HepG2 (cell line): ENCODE data around the gene ZNF574. TPM values are rescaled to one million over a fixed set of nuclear protein-coding genes. Genes with fewer than 3 reads are reported as not detected.
A peak's percentile ranks its signal among the peaks of the same experiment; 100 is the strongest.

Experiments
- ARNT2 ChIP-seq: sonication (generic); formaldehyde crosslinking; IDR thresholded peaks from 2 replicates; pipeline ENCODE4 v1.8.0; 2022; ENCODE audit warnings: mild to moderate bottlenecking, low read depth, missing genetic modification reagents, moderate library complexity
- ETV6 ChIP-seq: sonication (generic); formaldehyde crosslinking; conservative IDR thresholded peaks from 2 replicates; pipeline ENCODE4 v1.4.0; 2020; ENCODE audit warnings: missing genetic modification reagents
- HMG20A ChIP-seq: IDR thresholded peaks from 2 replicates; pipeline ENCODE4 v1.6.1; 2016; ENCODE audit warnings: borderline replicate concordance
- IKZF1 ChIP-seq: fragments of 450-650 bp; IDR thresholded peaks from 2 replicates; pipeline ENCODE4 v1.7.1; 2016
- ISX ChIP-seq: sonication (generic); formaldehyde crosslinking; conservative IDR thresholded peaks from 2 replicates; pipeline ENCODE4 v1.5.0; 2020; ENCODE audit warnings: missing genetic modification reagents
- POLR2AphosphoS2 ChIP-seq: IDR thresholded peaks from 2 replicates; pipeline ENCODE4 v1.6.1; 2011; ENCODE audit warnings: low read depth, low read length, improper control_type of control experiment
- RFX1 ChIP-seq: fragments of 450-650 bp; IDR thresholded peaks from 2 replicates; pipeline ENCODE4 v1.6.1; 2017
- TRIM24 ChIP-seq: sonication (generic); formaldehyde crosslinking; IDR thresholded peaks from 2 replicates; pipeline ENCODE4 v1.8.0; 2022; ENCODE audit warnings: mild to moderate bottlenecking, missing genetic modification reagents
- ZC3H4 ChIP-seq: sonication (generic); formaldehyde crosslinking; IDR thresholded peaks from 2 replicates; pipeline ENCODE4 v1.4.0; 2020; ENCODE audit warnings: missing genetic modification reagents, borderline replicate concordance
- ZNF296 ChIP-seq: sonication (generic); formaldehyde crosslinking; conservative IDR thresholded peaks from 2 replicates; pipeline ENCODE4 v1.5.0; 2020; ENCODE audit warnings: mild to moderate bottlenecking, missing genetic modification reagents
- ZNF3 ChIP-seq: IDR thresholded peaks from 2 replicates; pipeline ENCODE4 v1.7.0; 2017; ENCODE audit warnings: inconsistent platforms
- ZNF337 ChIP-seq: sonication (generic); formaldehyde crosslinking; IDR thresholded peaks from 2 replicates; pipeline ENCODE4 v1.5.1; 2020; ENCODE audit warnings: missing genetic modification reagents, low read depth, mild to moderate bottlenecking, borderline replicate concordance
- ZNF530 ChIP-seq: sonication (generic); formaldehyde crosslinking; IDR thresholded peaks from 2 replicates; pipeline ENCODE4 v1.5.0; 2020; ENCODE audit warnings: low read depth, mild to moderate bottlenecking, missing genetic modification reagents
- ZNF746 ChIP-seq: sonication (generic); formaldehyde crosslinking; IDR thresholded peaks from 2 replicates; pipeline ENCODE4 v1.8.0; 2022; ENCODE audit warnings: mild to moderate bottlenecking, missing genetic modification reagents
- ZNF768 ChIP-seq: sonication (generic); formaldehyde crosslinking; IDR thresholded peaks from 2 replicates; pipeline ENCODE4 v1.4.0; 2020; ENCODE audit warnings: missing genetic modification reagents
- ZNF782 ChIP-seq: sonication (generic); formaldehyde crosslinking; IDR thresholded peaks from 2 replicates; pipeline ENCODE4 v1.4.0; 2020; ENCODE audit warnings: missing genetic modification reagents, mild to moderate bottlenecking, borderline replicate concordance
- polyA plus RNA-seq, 8 experiments: library from polyadenylated mRNA; depleted of rRNA in 3 of 8; stranded (reverse) in 7 of 8; unstranded in 1 of 8; fragments of >200 nt; fragmentation: Illumina TruSeq in 4 of 8; extraction: Trizol in 4 of 8; gene quantifications; 2 replicates each; pipeline versions ENCODE4 v1.2.1 to v1.2.3, GENCODE V29; 2011 to 2016; ENCODE audit warnings: low read depth in 4 of 8, missing spikeins in 1 of 8, mixed read lengths in 1 of 8; ENCODE audit not compliant: insufficient read depth in 1 of 8
- total RNA-seq, 5 experiments: library from RNA; depleted of rRNA; stranded (reverse); fragments of >200 nt; fragmentation: Illumina TruSeq; extraction: Trizol; gene quantifications; 2 replicates each; pipeline ENCODE4 v1.2.3, GENCODE V29; 2016; ENCODE audit warnings: low read depth in 1 of 5
- TF ChIP-seq, protein P1 (sequence below): sonication (generic); formaldehyde crosslinking; IDR thresholded peaks from 2 replicates; pipeline ENCODE4 v1.4.0; 2020; ENCODE audit warnings: missing genetic modification reagents
- TF ChIP-seq, protein P2 (sequence below): sonication (generic); formaldehyde crosslinking; IDR thresholded peaks from 2 replicates; pipeline ENCODE4 v1.8.0; 2022; ENCODE audit warnings: low read depth, missing genetic modification reagents
- TF ChIP-seq, protein P3 (sequence below): sonication (generic); formaldehyde crosslinking; IDR thresholded peaks from 2 replicates; pipeline ENCODE4 v1.4.0; 2020; ENCODE audit warnings: mild to moderate bottlenecking, missing genetic modification reagents, borderline replicate concordance
- TF ChIP-seq, protein P4 (sequence below): IDR thresholded peaks from 2 replicates; pipeline ENCODE4 v1.6.1; 2012; ENCODE audit warnings: inconsistent platforms
- TF ChIP-seq, protein P5 (sequence below): sonication (generic); formaldehyde crosslinking; conservative IDR thresholded peaks from 2 replicates; pipeline ENCODE4 v1.4.0; 2020; ENCODE audit warnings: missing genetic modification reagents
- TF ChIP-seq, protein P6 (sequence below): sonication (generic); formaldehyde crosslinking; IDR thresholded peaks from 2 replicates; pipeline ENCODE4 v1.5.0; 2020; ENCODE audit warnings: missing genetic modification reagents
- TF ChIP-seq, protein P7 (sequence below): sonication (generic); formaldehyde crosslinking; IDR thresholded peaks from 2 replicates; pipeline ENCODE4 v1.5.0; 2020; ENCODE audit warnings: missing genetic modification reagents

Gene ZNF574
- total and polyA plus RNA-seq, 2 of the 13 experiments (the other 11 are each of a cell fraction or from before 2014, with no cell fraction given) = 7.7 to 7.9 TPM

DNA sequence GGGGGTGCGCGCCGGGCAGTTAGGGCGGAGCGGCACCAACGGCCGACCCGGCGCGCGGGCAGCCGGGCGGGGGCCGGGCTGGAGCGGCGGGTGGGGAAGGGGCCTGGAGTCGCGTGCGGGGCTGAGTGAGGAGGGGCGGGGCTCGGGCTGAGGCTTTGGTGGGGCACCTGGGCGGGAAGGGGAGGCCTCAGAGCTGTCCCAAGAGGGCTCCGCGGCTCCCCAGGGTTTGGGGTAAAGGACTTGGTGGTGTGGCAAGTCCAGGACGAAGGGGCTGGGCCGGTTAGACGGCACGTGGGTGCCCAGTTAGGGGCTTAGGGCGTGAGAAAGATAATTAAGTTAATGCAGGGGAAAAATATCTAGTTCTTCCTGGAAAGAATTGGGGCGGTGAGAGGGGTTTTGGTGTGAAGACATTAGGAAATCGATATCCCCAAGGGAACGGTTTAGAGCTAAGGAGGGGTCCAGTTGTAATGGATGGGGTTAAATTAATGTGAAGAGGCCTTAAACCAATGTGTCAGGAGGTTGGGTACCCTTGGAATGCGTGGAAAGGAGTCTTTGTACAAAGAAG, 496 bp downstream of the ZNF574 start (continued):
- TF ChIP-seq, protein P1, sequence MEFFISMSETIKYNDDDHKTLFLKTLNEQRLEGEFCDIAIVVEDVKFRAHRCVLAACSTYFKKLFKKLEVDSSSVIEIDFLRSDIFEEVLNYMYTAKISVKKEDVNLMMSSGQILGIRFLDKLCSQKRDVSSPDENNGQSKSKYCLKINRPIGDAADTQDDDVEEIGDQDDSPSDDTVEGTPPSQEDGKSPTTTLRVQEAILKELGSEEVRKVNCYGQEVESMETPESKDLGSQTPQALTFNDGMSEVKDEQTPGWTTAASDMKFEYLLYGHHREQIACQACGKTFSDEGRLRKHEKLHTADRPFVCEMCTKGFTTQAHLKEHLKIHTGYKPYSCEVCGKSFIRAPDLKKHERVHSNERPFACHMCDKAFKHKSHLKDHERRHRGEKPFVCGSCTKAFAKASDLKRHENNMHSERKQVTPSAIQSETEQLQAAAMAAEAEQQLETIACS (CRISPR knock-in tag) = no peak
- TF ChIP-seq ZNF746 (CRISPR knock-in tag) = no peak
- TF ChIP-seq, protein P2, sequence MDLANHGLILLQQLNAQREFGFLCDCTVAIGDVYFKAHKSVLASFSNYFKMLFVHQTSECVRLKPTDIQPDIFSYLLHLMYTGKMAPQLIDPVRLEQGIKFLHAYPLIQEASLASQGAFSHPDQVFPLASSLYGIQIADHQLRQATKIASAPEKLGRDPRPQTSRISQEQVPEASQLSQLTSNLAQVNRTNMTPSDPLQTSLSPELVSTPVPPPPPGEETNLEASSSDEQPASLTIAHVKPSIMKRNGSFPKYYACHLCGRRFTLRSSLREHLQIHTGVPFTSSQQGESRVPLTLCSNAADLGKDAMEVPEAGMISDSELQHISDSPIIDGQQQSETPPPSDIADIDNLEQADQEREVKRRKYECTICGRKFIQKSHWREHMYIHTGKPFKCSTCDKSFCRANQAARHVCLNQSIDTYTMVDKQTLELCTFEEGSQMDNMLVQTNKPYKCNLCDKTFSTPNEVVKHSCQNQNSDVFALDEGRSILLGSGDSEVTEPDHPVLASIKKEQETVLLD (CRISPR knock-in tag) = peak; percentile 48; the same call in 1 of the 2 replicates
- no peak for TF ChIP-seq ZNF3 (CRISPR knock-in tag)
- TF ChIP-seq ZNF768 (CRISPR knock-in tag) = no peak
- TF ChIP-seq, protein P3, sequence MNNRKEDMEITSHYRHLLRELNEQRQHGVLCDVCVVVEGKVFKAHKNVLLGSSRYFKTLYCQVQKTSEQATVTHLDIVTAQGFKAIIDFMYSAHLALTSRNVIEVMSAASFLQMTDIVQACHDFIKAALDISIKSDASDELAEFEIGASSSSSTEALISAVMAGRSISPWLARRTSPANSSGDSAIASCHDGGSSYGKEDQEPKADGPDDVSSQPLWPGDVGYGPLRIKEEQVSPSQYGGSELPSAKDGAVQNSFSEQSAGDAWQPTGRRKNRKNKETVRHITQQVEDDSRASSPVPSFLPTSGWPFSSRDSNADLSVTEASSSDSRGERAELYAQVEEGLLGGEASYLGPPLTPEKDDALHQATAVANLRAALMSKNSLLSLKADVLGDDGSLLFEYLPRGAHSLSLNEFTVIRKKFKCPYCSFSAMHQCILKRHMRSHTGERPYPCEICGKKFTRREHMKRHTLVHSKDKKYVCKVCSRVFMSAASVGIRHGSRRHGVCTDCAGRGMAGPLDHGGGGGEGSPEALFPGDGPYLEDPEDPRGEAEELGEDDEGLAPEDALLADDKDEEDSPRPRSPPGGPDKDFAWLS = no peak
- TF ChIP-seq IKZF1 = no peak
- TF ChIP-seq, protein P4, sequence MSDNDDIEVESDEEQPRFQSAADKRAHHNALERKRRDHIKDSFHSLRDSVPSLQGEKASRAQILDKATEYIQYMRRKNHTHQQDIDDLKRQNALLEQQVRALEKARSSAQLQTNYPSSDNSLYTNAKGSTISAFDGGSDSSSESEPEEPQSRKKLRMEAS = peak; percentile 53; the same call in 1 of the 2 replicates
- TF ChIP-seq TRIM24 (CRISPR knock-in tag) = no peak
- TF ChIP-seq ISX (CRISPR knock-in tag) = no peak
- no peak for TF ChIP-seq ETV6 (CRISPR knock-in tag)
- no peak for TF ChIP-seq ZC3H4 (CRISPR knock-in tag)
- no peak for TF ChIP-seq POLR2AphosphoS2
- TF ChIP-seq, protein P5, sequence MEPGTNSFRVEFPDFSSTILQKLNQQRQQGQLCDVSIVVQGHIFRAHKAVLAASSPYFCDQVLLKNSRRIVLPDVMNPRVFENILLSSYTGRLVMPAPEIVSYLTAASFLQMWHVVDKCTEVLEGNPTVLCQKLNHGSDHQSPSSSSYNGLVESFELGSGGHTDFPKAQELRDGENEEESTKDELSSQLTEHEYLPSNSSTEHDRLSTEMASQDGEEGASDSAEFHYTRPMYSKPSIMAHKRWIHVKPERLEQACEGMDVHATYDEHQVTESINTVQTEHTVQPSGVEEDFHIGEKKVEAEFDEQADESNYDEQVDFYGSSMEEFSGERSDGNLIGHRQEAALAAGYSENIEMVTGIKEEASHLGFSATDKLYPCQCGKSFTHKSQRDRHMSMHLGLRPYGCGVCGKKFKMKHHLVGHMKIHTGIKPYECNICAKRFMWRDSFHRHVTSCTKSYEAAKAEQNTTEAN (CRISPR knock-in tag) = no peak
- TF ChIP-seq HMG20A (CRISPR knock-in tag) = no peak
- no peak for TF ChIP-seq ZNF296 (CRISPR knock-in tag)
- TF ChIP-seq RFX1 = no peak
- TF ChIP-seq, protein P6, sequence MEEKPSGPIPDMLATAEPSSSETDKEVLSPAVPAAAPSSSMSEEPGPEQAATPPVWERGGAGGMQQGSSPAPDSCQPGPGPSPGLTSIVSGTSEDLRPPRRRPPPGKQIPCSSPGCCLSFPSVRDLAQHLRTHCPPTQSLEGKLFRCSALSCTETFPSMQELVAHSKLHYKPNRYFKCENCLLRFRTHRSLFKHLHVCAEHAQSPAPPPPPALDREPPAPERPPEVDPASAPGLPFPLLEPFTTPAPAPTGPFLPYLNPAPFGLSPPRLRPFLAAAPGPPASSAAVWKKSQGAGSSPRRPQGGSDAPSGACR = 0 out of 2 replicates have a peak, but pooled peaks have one; percentile 9
- TF ChIP-seq ZNF337 (CRISPR knock-in tag) = no peak
- no peak for TF ChIP-seq ZNF782 (CRISPR knock-in tag)
- TF ChIP-seq, protein P7, sequence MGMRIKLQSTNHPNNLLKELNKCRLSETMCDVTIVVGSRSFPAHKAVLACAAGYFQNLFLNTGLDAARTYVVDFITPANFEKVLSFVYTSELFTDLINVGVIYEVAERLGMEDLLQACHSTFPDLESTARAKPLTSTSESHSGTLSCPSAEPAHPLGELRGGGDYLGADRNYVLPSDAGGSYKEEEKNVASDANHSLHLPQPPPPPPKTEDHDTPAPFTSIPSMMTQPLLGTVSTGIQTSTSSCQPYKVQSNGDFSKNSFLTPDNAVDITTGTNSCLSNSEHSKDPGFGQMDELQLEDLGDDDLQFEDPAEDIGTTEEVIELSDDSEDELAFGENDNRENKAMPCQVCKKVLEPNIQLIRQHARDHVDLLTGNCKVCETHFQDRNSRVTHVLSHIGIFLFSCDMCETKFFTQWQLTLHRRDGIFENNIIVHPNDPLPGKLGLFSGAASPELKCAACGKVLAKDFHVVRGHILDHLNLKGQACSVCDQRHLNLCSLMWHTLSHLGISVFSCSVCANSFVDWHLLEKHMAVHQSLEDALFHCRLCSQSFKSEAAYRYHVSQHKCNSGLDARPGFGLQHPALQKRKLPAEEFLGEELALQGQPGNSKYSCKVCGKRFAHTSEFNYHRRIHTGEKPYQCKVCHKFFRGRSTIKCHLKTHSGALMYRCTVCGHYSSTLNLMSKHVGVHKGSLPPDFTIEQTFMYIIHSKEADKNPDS (CRISPR knock-in tag) = no peak
- TF ChIP-seq ARNT2 = 0 out of 2 replicates have a peak, but pooled peaks have one; percentile 32
- no peak for TF ChIP-seq ZNF530
